ENCODE measurements around the gene IPPK. TPM values are rescaled to one million over a fixed set of nuclear protein-coding genes. Genes with fewer than 3 reads are reported as not detected.

Gene IPPK
- total and polyA plus RNA-seq, 2 of the 8 experiments (the other 6 are each of a cell fraction or from before 2014, with no cell fraction given), result 10.5 to 13.6 TPM

DNA sequence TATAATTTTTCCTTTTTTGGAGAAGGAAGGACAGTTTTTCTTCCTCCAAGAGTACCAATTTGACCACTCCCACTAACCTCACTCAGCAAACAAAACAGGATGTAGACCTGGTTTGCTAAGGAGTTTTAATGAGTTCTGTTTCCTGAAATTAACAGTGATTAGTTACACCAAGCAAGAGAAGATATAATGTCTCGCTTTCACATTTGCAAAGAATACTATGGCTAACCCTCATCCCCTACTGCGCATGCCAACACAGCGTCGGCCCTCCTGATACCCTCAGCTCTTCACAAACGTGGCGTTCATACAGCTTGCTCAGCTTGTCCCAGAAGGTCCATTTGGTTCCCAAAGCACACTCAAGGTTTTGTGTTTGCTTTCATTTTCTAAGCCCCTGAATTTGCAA, 41.9 kb upstream of the IPPK start (continued):
- TF ChIP-seq E2F6 (IDR thresholded peaks at IDR 0.05), result no peak

Measured in H1 (cell line).